HepG2 (cell line): ENCODE measurements around the gene CKB. TPM values are rescaled to one million over a fixed set of nuclear protein-coding genes. Genes with fewer than 3 reads are reported as not detected.
A peak's percentile ranks its signal among the peaks of the same experiment; 100 is the strongest.
"Not testable (repeated sequence)": the region's sequence is repeated elsewhere in the genome, so short reads cannot be mapped to it uniquely, and the experiment has no call there.

ENCODE experiments used
- ATAC-seq: fragments of 200-7000 bp; cut with Tn5 transposase; 3 replicates; pipeline ENCODE4 v1.9.1; 2020; ENCODE audit warnings: mild to moderate bottlenecking, moderate library complexity
- BruUV-seq: library from RNA; stranded (reverse); fragments of 400-500 nt; replicated peaks from 2 replicates; lab custom pipeline; 2021; lab: Mats Ljungman, UMichigan
- CTCF ChIA-PET: fragments of 300-600 bp; formaldehyde crosslinking; extraction: SDS; loops from one replicate; lab custom pipeline; 2021; ENCODE audit warnings: low total read pairs, inconsistent platforms, low intra/inter-chr PET ratio; lab: Yijun Ruan, JAX
- POLR2A ChIA-PET: fragments of 350-600 bp; sonication (Branson Sonifier 250); formaldehyde crosslinking; loops from one replicate; lab custom pipeline; 2020; ENCODE audit warnings: antibody characterized with exemption, inconsistent platforms; lab: Yijun Ruan, JAX
- DNase-seq: peaks from one replicate; pipeline ENCODE4 v3.0.0-alpha.2; 2015; ENCODE audit warnings: low spot score
- FAIRE-seq: peaks from 3 replicates; lab custom pipeline; 2011; peaks lifted over from hg19 to GRCh38; lab: Jason Lieb, UNC
- H2AFZ ChIP-seq: one replicate; pipeline ENCODE4 v1.6.1; 2011; ENCODE audit warnings: low read length, inconsistent platforms
- H3K27ac ChIP-seq: fragments of 300-600 bp; 3 replicates; pipeline ENCODE4 v1.8.0; 2011; ENCODE audit warnings: mixed run types, mild to moderate bottlenecking, mixed read lengths, low read length, inconsistent platforms; ENCODE audit not compliant: insufficient read depth; ENCODE audit errors: extremely low read length
- H3K27me3 ChIP-seq, 2 experiments: fragments of 200-600 bp in 1 of 2; 2 replicates in 1 of 2; 3 replicates in 1 of 2; pipeline versions ENCODE4 v1.6.0 to v1.8.0; 2011; ENCODE audit warnings: low read length in 2 of 2, mild to moderate bottlenecking in 2 of 2, moderate library complexity in 2 of 2, inconsistent platforms in 1 of 2; ENCODE audit not compliant: insufficient read depth in 2 of 2, control insufficient read depth in 1 of 2
- H3K36me3 ChIP-seq, 2 experiments: fragments of 200-600 bp in 1 of 2; replicated peaks in 1 of 2; 2 replicates in 1 of 2; 3 replicates in 1 of 2; pipeline versions ENCODE4 v1.5.1 to v1.8.0; 2011; ENCODE audit warnings: low read length in 2 of 2, inconsistent platforms in 1 of 2; ENCODE audit not compliant: insufficient read depth in 2 of 2, control insufficient read depth in 1 of 2
- H3K4me1 ChIP-seq: 2 replicates; pipeline ENCODE4 v1.5.1; 2012; ENCODE audit warnings: low read length, inconsistent platforms; ENCODE audit not compliant: insufficient read depth
- H3K4me2 ChIP-seq: 2 replicates; pipeline ENCODE4 v1.6.0; 2011; ENCODE audit warnings: low read depth, low read length, inconsistent platforms
- H3K4me3 ChIP-seq, 3 experiments: fragments of 200-600 bp in 1 of 3; sonication (generic), shearing (Covaris generic) in 1 of 3; replicated peaks in 1 of 3; 2 replicates each; pipeline ENCODE4 v1.5.1; 2011 to 2016; ENCODE audit warnings: low read length in 3 of 3, inconsistent platforms in 2 of 3, low read depth in 2 of 3, mild to moderate bottlenecking in 2 of 3, control low read depth in 1 of 3, mixed read lengths in 1 of 3; ENCODE audit not compliant: insufficient read depth in 1 of 3
- H3K79me2 ChIP-seq: one replicate; pipeline ENCODE4 v1.6.1; 2011; ENCODE audit warnings: low read length, inconsistent platforms; ENCODE audit not compliant: insufficient read depth
- H3K9ac ChIP-seq: 2 replicates; pipeline ENCODE4 v1.6.0; 2011; ENCODE audit warnings: mild to moderate bottlenecking, low read depth, low read length, inconsistent platforms; ENCODE audit not compliant: insufficient read depth
- H3K9me3 ChIP-seq: 2 replicates; pipeline ENCODE4 v1.5.1; 2012; ENCODE audit warnings: mild to moderate bottlenecking, low read length
- H4K20me1 ChIP-seq: 2 replicates; pipeline ENCODE4 v1.6.0; 2011; ENCODE audit warnings: inconsistent platforms, mild to moderate bottlenecking, low read length, moderate library complexity; ENCODE audit not compliant: insufficient read depth
- AGO2 ChIP-seq: fragments of 200-400 bp; formaldehyde crosslinking; optimal IDR thresholded peaks from 2 replicates; pipeline ENCODE3; 2017; ENCODE audit warnings: mild to moderate bottlenecking, low read depth, low read length, moderate library complexity
- GTF3A ChIP-seq: sonication (generic); formaldehyde crosslinking; conservative IDR thresholded peaks from 2 replicates; pipeline ENCODE4 v1.4.0; 2020; ENCODE audit warnings: mild to moderate bottlenecking, missing genetic modification reagents
- HDAC6 ChIP-seq: fragments of 200-600 bp; sonication (generic); IDR thresholded peaks from 2 replicates; pipeline ENCODE4 v1.7.0; 2017; ENCODE audit warnings: mild to moderate bottlenecking, antibody characterized with exemption, low read length, low read depth
- KDM2A ChIP-seq: sonication (generic); formaldehyde crosslinking; IDR thresholded peaks from 2 replicates; pipeline ENCODE4 v1.4.0; 2020; ENCODE audit warnings: low read depth, missing genetic modification reagents, borderline replicate concordance
- KLF6 ChIP-seq: IDR thresholded peaks from 2 replicates; pipeline ENCODE4 v1.8.0; 2016; ENCODE audit warnings: missing biosample characterization, missing genetic modification reagents
- KLF9 ChIP-seq: IDR thresholded peaks from 2 replicates; pipeline ENCODE4 v1.6.1; 2016; ENCODE audit warnings: low read depth
- MYC ChIP-seq: sonication (generic); formaldehyde crosslinking; IDR thresholded peaks from 2 replicates; pipeline ENCODE4 v1.9.0; 2021; ENCODE audit warnings: missing genetic modification reagents, borderline replicate concordance
- PAWR ChIP-seq: sonication (generic); formaldehyde crosslinking; IDR thresholded peaks from 2 replicates; pipeline ENCODE4 v1.4.0; 2020; ENCODE audit warnings: missing genetic modification reagents, mild to moderate bottlenecking, borderline replicate concordance
- POLR2A ChIP-seq, 2 experiments: IDR thresholded peaks; 2 replicates each; pipeline ENCODE4 v1.6.1; 2011; ENCODE audit warnings: low read depth in 2 of 2, low read length in 2 of 2, mild to moderate bottlenecking in 1 of 2, moderate library complexity in 1 of 2; ENCODE audit not compliant: insufficient read depth in 1 of 2
- PPARG ChIP-seq: conservative IDR thresholded peaks from 2 replicates; pipeline ENCODE4 v1.6.1; 2016; ENCODE audit warnings: missing biosample characterization, missing genetic modification reagents
- TAF15 ChIP-seq: fragments of 200-400 bp; formaldehyde crosslinking; IDR thresholded peaks from one replicate; pipeline ENCODE4 v1.6.1; 2018; ENCODE audit warnings: mild to moderate bottlenecking, low read depth, low read length; ENCODE audit not compliant: poor library complexity, severe bottlenecking
- ZNF343 ChIP-seq: sonication (generic); formaldehyde crosslinking; IDR thresholded peaks from 2 replicates; pipeline ENCODE4 v1.4.0; 2020; ENCODE audit warnings: mild to moderate bottlenecking, missing genetic modification reagents
- ZNF558 ChIP-seq: sonication (generic); formaldehyde crosslinking; IDR thresholded peaks from 2 replicates; pipeline ENCODE4 v1.9.0; 2022; ENCODE audit warnings: mild to moderate bottlenecking, missing genetic modification reagents, borderline replicate concordance
- ZNF619 ChIP-seq: sonication (generic); formaldehyde crosslinking; IDR thresholded peaks from 2 replicates; pipeline ENCODE4 v1.4.0; 2020; ENCODE audit warnings: mild to moderate bottlenecking, missing genetic modification reagents
- ZSCAN21 ChIP-seq: sonication (generic); formaldehyde crosslinking; IDR thresholded peaks from 2 replicates; pipeline ENCODE4 v1.8.0; 2022; ENCODE audit warnings: mild to moderate bottlenecking, missing genetic modification reagents, moderate library complexity, borderline replicate concordance
- ZSCAN25 ChIP-seq: sonication (generic); formaldehyde crosslinking; IDR thresholded peaks from 2 replicates; pipeline ENCODE4 v1.8.0; 2022; ENCODE audit warnings: mild to moderate bottlenecking, missing genetic modification reagents
- WGBS: methylation state at CpG from one replicate; pipeline ENCODE4 v1.1.6; 2017; ENCODE audit warnings: low lambda C conversion rate; 5-methylcytosine and 5-hydroxymethylcytosine counted together
- in situ Hi-C: cut with HindIII; loops from 2 replicates; pipeline ENCODE4 v1.10.0; 2017; ENCODE audit warnings: low pct_unique_long_range_greater_than_20kb; ENCODE audit not compliant: extremely low pct_ligation_motif_present
- intact Hi-C: fragments of 100-400 bp; cut with micrococcal nuclease; formaldehyde crosslinking; loops from one replicate; pipeline ENCODE4 v1.10.0; 2022; ENCODE audit not compliant: unreplicated experiment
- polyA plus RNA-seq, 8 experiments: library from polyadenylated mRNA; depleted of rRNA in 3 of 8; stranded (reverse) in 7 of 8; unstranded in 1 of 8; fragments of >200 nt; fragmentation: Illumina TruSeq in 4 of 8; extraction: Trizol in 4 of 8; gene quantifications; 2 replicates each; pipeline versions ENCODE4 v1.2.1 to v1.2.3, GENCODE V29; 2011 to 2016; ENCODE audit warnings: low read depth in 4 of 8, missing spikeins in 1 of 8, mixed read lengths in 1 of 8; ENCODE audit not compliant: insufficient read depth in 1 of 8
- total RNA-seq, 5 experiments: library from RNA; depleted of rRNA; stranded (reverse); fragments of >200 nt; fragmentation: Illumina TruSeq; extraction: Trizol; gene quantifications; 2 replicates each; pipeline ENCODE4 v1.2.3, GENCODE V29; 2016; ENCODE audit warnings: low read depth in 1 of 5
- TF ChIP-seq, protein P1 (sequence below): sonication (generic); formaldehyde crosslinking; IDR thresholded peaks from 2 replicates; pipeline ENCODE4 v1.4.0; 2020; ENCODE audit warnings: missing genetic modification reagents
- TF ChIP-seq, protein P2 (sequence below): sonication (generic); formaldehyde crosslinking; IDR thresholded peaks from 2 replicates; pipeline ENCODE4 v1.4.0; 2020; ENCODE audit warnings: mild to moderate bottlenecking, missing genetic modification reagents, borderline replicate concordance
- TF ChIP-seq, protein P3 (sequence below): IDR thresholded peaks from 2 replicates; pipeline ENCODE4 v1.6.1; 2016

The CKB gene
- total and polyA plus RNA-seq, 2 of the 13 experiments (the other 11 are each of a cell fraction or from before 2014, with no cell fraction given) = 82.3 to 217 TPM

DNA sequence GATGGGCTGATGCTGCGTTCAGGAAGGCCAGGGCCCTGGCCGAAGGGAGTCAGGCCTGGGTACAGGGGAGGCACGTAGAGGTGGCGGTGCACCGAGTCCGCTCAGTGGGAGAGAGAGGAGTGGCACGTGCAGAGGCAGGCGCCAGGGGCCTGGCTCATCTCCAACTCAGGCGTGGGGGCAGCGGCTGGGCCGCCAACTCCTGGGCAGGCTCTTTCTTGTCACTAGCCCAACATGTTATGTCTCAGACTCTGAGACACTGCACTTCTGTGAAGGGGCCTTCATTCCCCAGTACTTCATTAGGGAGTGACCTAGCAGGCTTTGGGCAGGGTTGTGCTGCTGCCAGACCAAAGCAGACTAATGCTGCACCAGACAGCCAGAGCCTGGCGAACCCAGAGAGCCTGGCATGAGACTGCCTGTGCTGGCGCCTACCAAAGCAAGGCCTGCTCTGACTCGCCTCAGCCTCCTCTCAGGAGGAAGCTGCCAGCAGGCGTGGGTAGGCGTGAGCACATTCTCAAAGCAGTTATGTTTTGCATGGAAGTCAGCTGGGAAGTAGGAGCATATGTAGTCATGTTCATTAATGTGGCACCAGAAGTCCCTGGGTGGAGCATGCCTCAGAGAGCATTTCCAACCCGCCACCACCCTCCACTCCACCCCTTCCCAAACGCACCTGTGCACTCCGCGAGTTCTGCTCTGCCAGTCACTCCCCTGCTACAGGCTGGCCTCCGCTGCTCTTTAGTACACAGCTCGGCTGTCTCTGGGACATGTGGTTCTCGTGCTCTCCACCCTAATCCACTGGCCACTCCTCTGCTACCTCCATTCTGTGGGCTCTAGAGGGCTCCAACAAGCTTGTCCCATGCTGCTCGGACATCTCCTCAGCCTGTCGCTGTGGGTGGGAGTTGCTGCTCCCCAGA is 9.7 kb downstream of the CKB start (continued):
- TF ChIP-seq, protein P1, sequence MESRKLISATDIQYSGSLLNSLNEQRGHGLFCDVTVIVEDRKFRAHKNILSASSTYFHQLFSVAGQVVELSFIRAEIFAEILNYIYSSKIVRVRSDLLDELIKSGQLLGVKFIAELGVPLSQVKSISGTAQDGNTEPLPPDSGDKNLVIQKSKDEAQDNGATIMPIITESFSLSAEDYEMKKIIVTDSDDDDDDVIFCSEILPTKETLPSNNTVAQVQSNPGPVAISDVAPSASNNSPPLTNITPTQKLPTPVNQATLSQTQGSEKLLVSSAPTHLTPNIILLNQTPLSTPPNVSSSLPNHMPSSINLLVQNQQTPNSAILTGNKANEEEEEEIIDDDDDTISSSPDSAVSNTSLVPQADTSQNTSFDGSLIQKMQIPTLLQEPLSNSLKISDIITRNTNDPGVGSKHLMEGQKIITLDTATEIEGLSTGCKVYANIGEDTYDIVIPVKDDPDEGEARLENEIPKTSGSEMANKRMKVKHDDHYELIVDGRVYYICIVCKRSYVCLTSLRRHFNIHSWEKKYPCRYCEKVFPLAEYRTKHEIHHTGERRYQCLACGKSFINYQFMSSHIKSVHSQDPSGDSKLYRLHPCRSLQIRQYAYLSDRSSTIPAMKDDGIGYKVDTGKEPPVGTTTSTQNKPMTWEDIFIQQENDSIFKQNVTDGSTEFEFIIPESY (CRISPR knock-in tag) = peak; percentile 91
- TF ChIP-seq TAF15 = no peak
- 0 out of 2 replicates have a peak, but pooled peaks have one; percentile 21 for TF ChIP-seq MYC (CRISPR knock-in tag)
- TF ChIP-seq ZSCAN21 (CRISPR knock-in tag) = no peak
- TF ChIP-seq, protein P2, sequence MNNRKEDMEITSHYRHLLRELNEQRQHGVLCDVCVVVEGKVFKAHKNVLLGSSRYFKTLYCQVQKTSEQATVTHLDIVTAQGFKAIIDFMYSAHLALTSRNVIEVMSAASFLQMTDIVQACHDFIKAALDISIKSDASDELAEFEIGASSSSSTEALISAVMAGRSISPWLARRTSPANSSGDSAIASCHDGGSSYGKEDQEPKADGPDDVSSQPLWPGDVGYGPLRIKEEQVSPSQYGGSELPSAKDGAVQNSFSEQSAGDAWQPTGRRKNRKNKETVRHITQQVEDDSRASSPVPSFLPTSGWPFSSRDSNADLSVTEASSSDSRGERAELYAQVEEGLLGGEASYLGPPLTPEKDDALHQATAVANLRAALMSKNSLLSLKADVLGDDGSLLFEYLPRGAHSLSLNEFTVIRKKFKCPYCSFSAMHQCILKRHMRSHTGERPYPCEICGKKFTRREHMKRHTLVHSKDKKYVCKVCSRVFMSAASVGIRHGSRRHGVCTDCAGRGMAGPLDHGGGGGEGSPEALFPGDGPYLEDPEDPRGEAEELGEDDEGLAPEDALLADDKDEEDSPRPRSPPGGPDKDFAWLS = no peak
- no peak for TF ChIP-seq GTF3A (CRISPR knock-in tag)
- TF ChIP-seq PAWR (CRISPR knock-in tag) = no peak
- TF ChIP-seq HDAC6 = no peak
- no peak for TF ChIP-seq ZNF558 (CRISPR knock-in tag)
- TF ChIP-seq PPARG (CRISPR knock-in tag) = no peak
- peak; percentile 63; the same call in 1 of the 2 replicates for TF ChIP-seq ZSCAN25 (CRISPR knock-in tag)
- TF ChIP-seq AGO2 = peak; percentile 67
- TF ChIP-seq KLF6 = no peak
- peak; percentile 16; the same call in 1 of the 2 replicates for TF ChIP-seq KDM2A (CRISPR knock-in tag)
- TF ChIP-seq ZNF619 (CRISPR knock-in tag) = no peak
- TF ChIP-seq, protein P3, sequence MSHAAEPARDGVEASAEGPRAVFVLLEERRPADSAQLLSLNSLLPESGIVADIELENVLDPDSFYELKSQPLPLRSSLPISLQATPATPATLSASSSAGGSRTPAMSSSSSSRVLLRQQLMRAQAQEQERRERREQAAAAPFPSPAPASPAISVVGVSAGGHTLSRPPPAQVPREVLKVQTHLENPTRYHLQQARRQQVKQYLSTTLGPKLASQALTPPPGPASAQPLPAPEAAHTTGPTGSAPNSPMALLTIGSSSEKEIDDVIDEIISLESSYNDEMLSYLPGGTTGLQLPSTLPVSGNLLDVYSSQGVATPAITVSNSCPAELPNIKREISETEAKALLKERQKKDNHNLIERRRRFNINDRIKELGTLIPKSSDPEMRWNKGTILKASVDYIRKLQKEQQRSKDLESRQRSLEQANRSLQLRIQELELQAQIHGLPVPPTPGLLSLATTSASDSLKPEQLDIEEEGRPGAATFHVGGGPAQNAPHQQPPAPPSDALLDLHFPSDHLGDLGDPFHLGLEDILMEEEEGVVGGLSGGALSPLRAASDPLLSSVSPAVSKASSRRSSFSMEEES (CRISPR knock-in tag) = no peak
- no peak for TF ChIP-seq ZNF343 (CRISPR knock-in tag)
- TF ChIP-seq POLR2A (IDR thresholded peaks at IDR 0.05; ENCODE audit: insufficient read depth in 1 of 2, low read depth in 2 of 2, low read length in 2 of 2) = peak in 1 of 2 experiments; percentile 22; a peak in 1 of 4 replicates
- TF ChIP-seq KLF9 (CRISPR knock-in tag) = no peak
- TF ChIP-seq, all 625 proteins: peak for 7

DNA sequence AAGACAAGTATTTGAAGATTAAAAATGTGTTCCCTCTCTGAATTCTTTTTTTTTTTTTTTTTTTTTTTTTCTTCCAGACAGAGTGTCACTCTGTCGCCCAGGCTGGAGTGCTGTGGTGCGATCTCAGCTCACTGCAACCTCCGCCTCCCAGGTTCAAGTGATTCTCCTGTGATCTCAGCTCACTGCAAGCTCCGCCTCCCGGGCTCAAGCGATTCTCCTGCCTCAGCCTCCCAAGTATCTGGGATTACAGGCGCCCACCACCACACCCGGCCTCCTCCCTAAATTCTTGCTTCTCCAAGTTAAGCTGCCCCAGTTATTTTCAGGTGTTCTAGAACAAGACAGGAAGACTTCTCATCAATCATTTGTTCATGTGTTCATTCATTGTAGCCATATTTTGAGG is 10.4 kb downstream of the CKB start:
- in situ Hi-C loops, FAIRE-seq, BruUV-seq, H3K4me3 ChIP-seq, DNase-seq, H3K9me3 ChIP-seq, intact Hi-C loops, H3K36me3 ChIP-seq, H2AFZ ChIP-seq, H3K4me2 ChIP-seq, H3K27me3 ChIP-seq, ATAC-seq, H3K79me2 ChIP-seq, H4K20me1 ChIP-seq, CTCF ChIA-PET, H3K27ac ChIP-seq, H3K9ac ChIP-seq: not testable (repeated sequence)
- 97% methylated on average over 8 of the region's 8 CpGs for WGBS
- POLR2A ChIA-PET = interaction anchor here (0.6 kb wide), 1 partner anchor 15 kb away, joined by 3 read pairs; no protein-coding TSS in a partner anchor
- peaks cover 35% of the 10 kb centered on the region for H3K4me1 ChIP-seq
